Measurements from ENCODE around the gene DGKD.

DGKD gene

DNA sequence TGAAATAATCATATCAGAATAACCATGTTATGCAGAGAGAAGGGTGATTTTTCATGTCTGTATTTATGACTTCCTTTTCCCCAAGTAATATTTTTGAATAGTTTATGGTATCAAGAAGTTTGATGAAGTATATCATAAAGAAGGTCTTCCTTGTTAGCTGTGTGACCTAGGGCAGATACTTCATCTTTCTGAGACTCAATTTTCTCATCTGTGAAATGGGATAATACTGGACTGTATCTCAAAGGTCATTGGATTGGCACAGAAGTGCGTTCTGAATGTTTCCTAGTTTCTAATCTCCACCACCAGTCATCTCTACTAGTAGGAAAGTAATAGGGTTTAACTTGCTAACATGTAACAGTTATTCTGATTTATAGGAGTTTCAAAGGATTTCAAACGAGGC lies 52.6 kb downstream of the DGKD start:
- no peaks in the 10 kb centered on the region for H4K20me1 ChIP-seq (ENCODE audit: insufficient read depth, low read length)
- no peaks in the 10 kb centered on the region for H3K4me1 ChIP-seq (ENCODE audit: low read length)
- no peak for DNase-seq
- H3K9me2 ChIP-seq (replicated peaks; ENCODE audit: insufficient read depth, low read length): no peaks in the 10 kb centered on the region
- H3K27ac ChIP-seq (ENCODE audit: low read length): no peak overlapping the region
- no peaks in the 10 kb centered on the region for H3K27me3 ChIP-seq (replicated peaks; ENCODE audit: insufficient read depth, low read length)
- no peak overlapping the region for H2AFZ ChIP-seq (ENCODE audit: low read length)
- H3F3A ChIP-seq (ENCODE audit: insufficient read depth, low read length): no peaks in the 10 kb centered on the region
- TF ChIP-seq EZH2phosphoT487 (IDR thresholded peaks at IDR 0.05; ENCODE audit: low read length) (no peak), EZH2 (optimal IDR thresholded peaks at IDR 0.05; ENCODE audit: low read depth, low read length) (no peak)
- TF ChIP-seq, protein P1, sequence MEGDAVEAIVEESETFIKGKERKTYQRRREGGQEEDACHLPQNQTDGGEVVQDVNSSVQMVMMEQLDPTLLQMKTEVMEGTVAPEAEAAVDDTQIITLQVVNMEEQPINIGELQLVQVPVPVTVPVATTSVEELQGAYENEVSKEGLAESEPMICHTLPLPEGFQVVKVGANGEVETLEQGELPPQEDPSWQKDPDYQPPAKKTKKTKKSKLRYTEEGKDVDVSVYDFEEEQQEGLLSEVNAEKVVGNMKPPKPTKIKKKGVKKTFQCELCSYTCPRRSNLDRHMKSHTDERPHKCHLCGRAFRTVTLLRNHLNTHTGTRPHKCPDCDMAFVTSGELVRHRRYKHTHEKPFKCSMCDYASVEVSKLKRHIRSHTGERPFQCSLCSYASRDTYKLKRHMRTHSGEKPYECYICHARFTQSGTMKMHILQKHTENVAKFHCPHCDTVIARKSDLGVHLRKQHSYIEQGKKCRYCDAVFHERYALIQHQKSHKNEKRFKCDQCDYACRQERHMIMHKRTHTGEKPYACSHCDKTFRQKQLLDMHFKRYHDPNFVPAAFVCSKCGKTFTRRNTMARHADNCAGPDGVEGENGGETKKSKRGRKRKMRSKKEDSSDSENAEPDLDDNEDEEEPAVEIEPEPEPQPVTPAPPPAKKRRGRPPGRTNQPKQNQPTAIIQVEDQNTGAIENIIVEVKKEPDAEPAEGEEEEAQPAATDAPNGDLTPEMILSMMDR (IDR thresholded peaks at IDR 0.05; ENCODE audit: low read length): no peak
- H3K9ac ChIP-seq (ENCODE audit: low read length): no peak overlapping the region
- H3K36me3 ChIP-seq (replicated peaks; ENCODE audit: insufficient read depth, low read length): no peaks in the 10 kb centered on the region
- H3K4me2 ChIP-seq (ENCODE audit: low read depth, low read length): no peak overlapping the region
- H3K79me2 ChIP-seq (ENCODE audit: low read length): peaks cover 29% of the 10 kb centered on the region
- H3K4me3 ChIP-seq (ENCODE audit: low read length): no peak overlapping the region
- H3K9me3 ChIP-seq (replicated peaks; ENCODE audit: insufficient read depth, low read length): no peaks in the 10 kb centered on the region

DNA sequence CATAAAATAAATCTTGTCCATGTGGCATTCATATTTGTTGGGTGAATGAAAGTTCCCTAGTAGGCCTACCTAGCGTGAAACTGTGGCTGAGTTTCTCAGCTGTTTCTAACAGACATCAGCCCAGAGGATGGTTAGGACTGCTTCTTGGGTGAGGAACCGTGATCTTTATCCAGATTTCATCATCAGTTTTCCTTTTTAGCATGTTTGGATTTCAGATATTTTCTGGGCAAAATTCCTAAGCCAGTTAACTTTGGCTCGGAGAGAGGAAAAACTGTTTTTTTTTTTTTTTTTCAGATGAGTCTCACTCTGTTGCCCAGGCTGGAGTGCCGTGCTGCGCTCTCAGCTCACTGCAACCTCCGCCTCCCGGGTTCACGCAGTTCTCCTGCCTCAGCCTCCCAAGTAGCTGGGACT lies 53.5 kb downstream of the DGKD start:
- no peaks in the 10 kb centered on the region for H3F3A ChIP-seq (ENCODE audit: insufficient read depth, low read length)
- H3K36me3 ChIP-seq (replicated peaks; ENCODE audit: insufficient read depth, low read length): no peaks in the 10 kb centered on the region
- no peaks in the 10 kb centered on the region for H3K4me1 ChIP-seq (ENCODE audit: low read length)
- H3K79me2 ChIP-seq (ENCODE audit: low read length): peaks cover 33% of the 10 kb centered on the region
- H3K9me2 ChIP-seq (replicated peaks; ENCODE audit: insufficient read depth, low read length): no peaks in the 10 kb centered on the region
- H2AFZ ChIP-seq (ENCODE audit: low read length): no peak overlapping the region
- no peaks in the 10 kb centered on the region for H3K9me3 ChIP-seq (replicated peaks; ENCODE audit: insufficient read depth, low read length)
- no peaks in the 10 kb centered on the region for H3K27me3 ChIP-seq (replicated peaks; ENCODE audit: insufficient read depth, low read length)
- TF ChIP-seq, protein P1 (IDR thresholded peaks at IDR 0.05; ENCODE audit: low read length): no peak
- no peak for TF ChIP-seq EZH2phosphoT487 (IDR thresholded peaks at IDR 0.05; ENCODE audit: low read length)
- no peak for TF ChIP-seq EZH2 (optimal IDR thresholded peaks at IDR 0.05; ENCODE audit: low read depth, low read length)
- no peak for DNase-seq
- no peak overlapping the region for H3K9ac ChIP-seq (ENCODE audit: low read length)
- H3K4me2 ChIP-seq (ENCODE audit: low read depth, low read length): no peak overlapping the region
- H4K20me1 ChIP-seq (ENCODE audit: insufficient read depth, low read length): no peaks in the 10 kb centered on the region
- H3K27ac ChIP-seq (ENCODE audit: low read length): no peak overlapping the region
- no peak overlapping the region for H3K4me3 ChIP-seq (ENCODE audit: low read length)

DNA sequence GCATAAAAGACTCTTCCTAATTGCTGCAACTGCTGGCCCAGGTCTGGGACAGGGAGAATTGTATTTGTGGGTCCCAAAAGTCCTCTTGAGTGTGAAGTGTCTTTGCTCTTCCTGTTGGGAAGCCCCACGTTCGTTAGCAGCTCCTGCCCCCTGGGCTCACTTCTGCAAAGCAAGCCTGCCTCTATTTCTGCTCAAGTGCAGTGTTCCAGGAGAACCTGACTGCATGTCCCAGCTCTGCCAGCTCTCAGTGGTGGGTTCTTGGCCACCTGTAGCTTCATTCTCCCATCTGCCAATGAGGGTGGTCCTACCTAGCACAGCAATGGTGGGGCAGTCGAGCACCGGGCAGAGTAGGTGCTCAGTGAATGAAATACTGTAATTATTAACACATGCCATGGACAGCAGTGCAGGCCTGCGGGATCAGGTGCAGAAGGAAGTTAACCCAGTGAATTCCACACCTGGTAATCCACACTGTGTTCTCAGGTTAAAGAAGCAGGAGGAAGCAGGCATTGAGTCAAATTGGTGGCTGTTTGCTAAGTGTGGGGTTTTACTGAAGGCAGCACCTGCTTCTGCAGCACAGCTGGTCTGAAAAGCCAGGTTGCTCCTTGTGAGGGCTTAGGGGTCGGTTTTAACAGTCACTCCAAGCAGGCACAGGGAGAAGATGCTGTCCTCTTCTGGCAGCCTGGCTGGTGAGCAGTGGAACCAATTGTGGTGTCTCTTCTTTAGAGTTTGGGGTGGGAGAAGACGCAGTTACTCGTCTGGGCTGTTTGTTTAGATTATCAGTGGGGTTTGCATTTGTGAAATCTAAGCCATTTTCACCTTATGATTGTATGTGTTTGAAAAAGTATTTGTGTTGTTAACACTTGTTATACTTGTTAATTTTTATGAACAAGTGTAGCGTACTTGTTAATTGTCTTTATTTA lies 54.3 kb downstream of the DGKD start:
- Histone ChIP-seq H3K27ac (ENCODE audit: low read length) (no peak overlapping the region), H3K4me1 (ENCODE audit: low read length) (no peaks in the 10 kb centered on the region), H2AFZ (ENCODE audit: low read length) (no peak overlapping the region), H3K9ac (ENCODE audit: low read length) (no peak overlapping the region), H3K9me3 (replicated peaks; ENCODE audit: insufficient read depth, low read length) (no peaks in the 10 kb centered on the region), H3K79me2 (ENCODE audit: low read length) (peaks cover 41% of the 10 kb centered on the region), H3K4me3 (ENCODE audit: low read length) (no peak overlapping the region), H3K9me2 (replicated peaks; ENCODE audit: insufficient read depth, low read length) (no peaks in the 10 kb centered on the region), H4K20me1 (ENCODE audit: insufficient read depth, low read length) (no peaks in the 10 kb centered on the region), H3F3A (ENCODE audit: insufficient read depth, low read length) (no peaks in the 10 kb centered on the region), H3K4me2 (ENCODE audit: low read depth, low read length) (no peak overlapping the region), H3K27me3 (replicated peaks; ENCODE audit: insufficient read depth, low read length) (no peaks in the 10 kb centered on the region), H3K36me3 (replicated peaks; ENCODE audit: insufficient read depth, low read length) (no peaks in the 10 kb centered on the region)
- no peak for DNase-seq
- TF ChIP-seq EZH2 (optimal IDR thresholded peaks at IDR 0.05; ENCODE audit: low read depth, low read length) (no peak), EZH2phosphoT487 (IDR thresholded peaks at IDR 0.05; ENCODE audit: low read length) (no peak)
- TF ChIP-seq, protein P1 (IDR thresholded peaks at IDR 0.05; ENCODE audit: low read length): no peak

All from MM.1S (cell line).